ENCODE data around the gene NECAB2. TPM values are rescaled to one million over a fixed set of nuclear protein-coding genes. Genes with fewer than 3 reads are reported as not detected.

Gene NECAB2
- total RNA-seq, 1 donor from 2014 or later: 12.6 TPM

GRCh38 chr16:83958137-83958845, 9.8 kb upstream of the NECAB2 start:
- Mint-ChIP-seq H3K27ac (peak overlapping the region; percentile 21), H3K36me3 (no peaks in the 10 kb centered on the region), H3K4me1 (peaks cover 16% of the 10 kb centered on the region), H3K4me3 (no peak overlapping the region), H3K9me3 (no peaks in the 10 kb centered on the region), H3K27me3 (ENCODE audit: insufficient read depth, low read depth) (peaks cover 3% of the 10 kb centered on the region)
- Histone ChIP-seq H3K27ac (no peak overlapping the region), H4K20me1 (ENCODE audit: low read depth) (no peaks in the 10 kb centered on the region), H3K27me3 (peaks cover 11% of the 10 kb centered on the region), H2AFZ (replicated peaks) (no peak overlapping the region), H3K4me3 (no peak overlapping the region), H3K4me2 (no peak overlapping the region), H3K9ac (no peak overlapping the region), H3K4me1 (peaks cover 10% of the 10 kb centered on the region), H3K79me2 (ENCODE audit: low read depth) (no peaks in the 10 kb centered on the region), H3K9me3 (ENCODE audit: low read depth) (no peaks in the 10 kb centered on the region), H3K36me3 (no peaks in the 10 kb centered on the region), H3F3A (ENCODE audit: low read depth) (no peaks in the 10 kb centered on the region)
- TF ChIP-seq EZH2 (IDR thresholded peaks at IDR 0.05) (no peak), CTCF (IDR thresholded peaks at IDR 0.05) (no peak), EZH2phosphoT487 (IDR thresholded peaks at IDR 0.05) (no peak)
- no peak for DNase-seq (ENCODE audit: low spot score)

GRCh38 chr16:83958846-83959565, 9.0 kb upstream of the NECAB2 start:
- no peak overlapping the region for H3K4me3 ChIP-seq
- H3K4me1 ChIP-seq: peaks cover 4% of the 10 kb centered on the region
- Mint-ChIP-seq H3K4me1 (peaks cover 13% of the 10 kb centered on the region), H3K36me3 (no peaks in the 10 kb centered on the region), H3K27ac (peak overlapping the region; percentile 83), H3K4me3 (no peak overlapping the region), H3K27me3 (ENCODE audit: insufficient read depth, low read depth) (peaks cover 3% of the 10 kb centered on the region), H3K9me3 (no peaks in the 10 kb centered on the region)
- TF ChIP-seq EZH2phosphoT487 (IDR thresholded peaks at IDR 0.05): no peak
- TF ChIP-seq EZH2 (IDR thresholded peaks at IDR 0.05): no peak
- no peak for TF ChIP-seq CTCF (IDR thresholded peaks at IDR 0.05)
- peaks cover 7% of the 10 kb centered on the region for H3K27me3 ChIP-seq
- H2AFZ ChIP-seq (replicated peaks): no peak overlapping the region
- no peaks in the 10 kb centered on the region for H3K79me2 ChIP-seq (ENCODE audit: low read depth)
- no peaks in the 10 kb centered on the region for H4K20me1 ChIP-seq (ENCODE audit: low read depth)
- H3F3A ChIP-seq (ENCODE audit: low read depth): no peaks in the 10 kb centered on the region
- no peak overlapping the region for H3K9ac ChIP-seq
- H3K27ac ChIP-seq: no peak overlapping the region
- DNase-seq (ENCODE audit: low spot score): no peak
- H3K9me3 ChIP-seq (ENCODE audit: low read depth): no peaks in the 10 kb centered on the region
- no peak overlapping the region for H3K4me2 ChIP-seq
- no peaks in the 10 kb centered on the region for H3K36me3 ChIP-seq

GRCh38 chr16:83959656-83960434, 8.2 kb upstream of the NECAB2 start:
- Histone ChIP-seq H3K36me3 (no peaks in the 10 kb centered on the region), H3K4me3 (no peak overlapping the region), H3K9ac (no peak overlapping the region), H4K20me1 (ENCODE audit: low read depth) (no peaks in the 10 kb centered on the region), H2AFZ (replicated peaks) (no peak overlapping the region), H3K4me2 (no peak overlapping the region), H3K4me1 (no peaks in the 10 kb centered on the region), H3F3A (ENCODE audit: low read depth) (no peaks in the 10 kb centered on the region), H3K79me2 (ENCODE audit: low read depth) (no peaks in the 10 kb centered on the region), H3K27me3 (no peaks in the 10 kb centered on the region), H3K9me3 (ENCODE audit: low read depth) (no peaks in the 10 kb centered on the region), H3K27ac (no peak overlapping the region)
- Mint-ChIP-seq H3K4me3 (no peak overlapping the region), H3K27me3 (ENCODE audit: insufficient read depth, low read depth) (peaks cover 7% of the 10 kb centered on the region), H3K9me3 (no peaks in the 10 kb centered on the region), H3K27ac (no peak overlapping the region), H3K4me1 (peaks cover 6% of the 10 kb centered on the region), H3K36me3 (no peaks in the 10 kb centered on the region)
- DNase-seq (ENCODE audit: low spot score): no peak
- TF ChIP-seq CTCF (IDR thresholded peaks at IDR 0.05): no peak

All from neural progenitor cell (in vitro differentiated cells).